Stimulated activated naive CD8-positive, alpha-beta T cell treated with anti-CD3 and anti-CD28 coated beads, Interleukin-15, Interleukin-2, amounts not matched to agents 100 ng/mL and 50 ng/mL, for 24 hours (primary cell): Measurements from ENCODE around the gene INTS7.
"Not testable (repeated sequence)": the region's sequence is repeated elsewhere in the genome, so short reads cannot be mapped to it uniquely, and the experiment has no call there.

Experiments
- H3K27ac Mint-ChIP-seq: one replicate; pipeline ENCODE4 v1.8.0; 2021; ENCODE audit warnings: mild to moderate bottlenecking, mixed read lengths
- H3K27me3 Mint-ChIP-seq: one replicate; pipeline ENCODE4 v1.8.0; 2021; ENCODE audit warnings: mixed read lengths
- H3K36me3 Mint-ChIP-seq: one replicate; pipeline ENCODE4 v1.8.0; 2021; ENCODE audit warnings: low read depth, mixed read lengths
- H3K4me1 Mint-ChIP-seq: one replicate; pipeline ENCODE4 v1.8.0; 2021; ENCODE audit warnings: low read depth, mixed read lengths
- H3K4me3 Mint-ChIP-seq: one replicate; pipeline ENCODE4 v1.8.0; 2021; ENCODE audit warnings: mild to moderate bottlenecking, mixed read lengths
- H3K9me3 Mint-ChIP-seq: one replicate; pipeline ENCODE4 v1.8.0; 2021; ENCODE audit warnings: mixed read lengths

Gene INTS7

GRCh38 chr1:211939876-211940468 lies 95.4 kb downstream of the INTS7 start:
- H3K36me3 Mint-ChIP-seq, result peaks cover 34% of the 10 kb centered on the region
- peak overlapping the region; percentile 51 for H3K27ac Mint-ChIP-seq
- H3K9me3 Mint-ChIP-seq, result no peaks in the 10 kb centered on the region
- H3K27me3 Mint-ChIP-seq, result no peaks in the 10 kb centered on the region
- H3K4me3 Mint-ChIP-seq, result peak overlapping the region; percentile 17
- H3K4me1 Mint-ChIP-seq, result peaks cover 52% of the 10 kb centered on the region

- H3K27ac Mint-ChIP-seq, result no peak overlapping the region
- H3K4me3 Mint-ChIP-seq, result no peak overlapping the region
- H3K36me3 Mint-ChIP-seq, result peaks cover 24% of the 10 kb centered on the region
- H3K4me1 Mint-ChIP-seq, result peaks cover 66% of the 10 kb centered on the region
- H3K27me3 Mint-ChIP-seq, result no peaks in the 10 kb centered on the region
- H3K9me3 Mint-ChIP-seq, result no peaks in the 10 kb centered on the region
Observed at GRCh38 chr1:211938561-211938997, 96.8 kb downstream of the INTS7 start.

- Mint-ChIP-seq H3K4me1 (peaks cover 67% of the 10 kb centered on the region), H3K36me3 (peaks cover 16% of the 10 kb centered on the region)
- H3K27ac Mint-ChIP-seq, H3K27me3 Mint-ChIP-seq, H3K4me3 Mint-ChIP-seq, H3K9me3 Mint-ChIP-seq: not testable (repeated sequence)
Observed at GRCh38 chr1:211937422-211937821, 97.9 kb downstream of the INTS7 start.

- H3K4me1 Mint-ChIP-seq, result peaks cover 66% of the 10 kb centered on the region
- no peaks in the 10 kb centered on the region for H3K9me3 Mint-ChIP-seq
- H3K4me3 Mint-ChIP-seq, result peak overlapping the region; percentile 59
- H3K36me3 Mint-ChIP-seq, result peaks cover 2% of the 10 kb centered on the region
- H3K27ac Mint-ChIP-seq, result peak overlapping the region; percentile 84
- peaks cover 6% of the 10 kb centered on the region for H3K27me3 Mint-ChIP-seq
Observed at GRCh38 chr1:211935448-211935970, 99.8 kb downstream of the INTS7 start.

- H3K4me3 Mint-ChIP-seq, result no peak overlapping the region
- H3K4me1 Mint-ChIP-seq, result peaks cover 54% of the 10 kb centered on the region
- H3K36me3 Mint-ChIP-seq, result no peaks in the 10 kb centered on the region
- no peaks in the 10 kb centered on the region for H3K9me3 Mint-ChIP-seq
- H3K27me3 Mint-ChIP-seq, result peaks cover 11% of the 10 kb centered on the region
- H3K27ac Mint-ChIP-seq, result peak overlapping the region; percentile 11
Observed at GRCh38 chr1:211933946-211934714, 101.2 kb downstream of the INTS7 start.

GRCh38 chr1:211932933-211933254 lies 102.5 kb downstream of the INTS7 start:
- no peak overlapping the region for H3K27ac Mint-ChIP-seq
- H3K4me3 Mint-ChIP-seq, result no peak overlapping the region
- H3K9me3 Mint-ChIP-seq, result no peaks in the 10 kb centered on the region
- H3K36me3 Mint-ChIP-seq, result no peaks in the 10 kb centered on the region
- peaks cover 12% of the 10 kb centered on the region for H3K27me3 Mint-ChIP-seq
- H3K4me1 Mint-ChIP-seq, result peaks cover 41% of the 10 kb centered on the region

- no peak overlapping the region for H3K4me3 Mint-ChIP-seq
- peaks cover 37% of the 10 kb centered on the region for H3K4me1 Mint-ChIP-seq
- H3K9me3 Mint-ChIP-seq, result no peaks in the 10 kb centered on the region
- H3K27me3 Mint-ChIP-seq, result peaks cover 12% of the 10 kb centered on the region
- no peak overlapping the region for H3K27ac Mint-ChIP-seq
- no peaks in the 10 kb centered on the region for H3K36me3 Mint-ChIP-seq
Observed at GRCh38 chr1:211932231-211932932, 103.0 kb downstream of the INTS7 start.

GRCh38 chr1:211929683-211930082 lies 105.7 kb downstream of the INTS7 start:
- H3K4me1 Mint-ChIP-seq, result peaks cover 14% of the 10 kb centered on the region

GRCh38 chr1:211928993-211929637 lies 106.2 kb downstream of the INTS7 start:
- Mint-ChIP-seq H3K4me3 (no peak overlapping the region), H3K9me3 (no peaks in the 10 kb centered on the region), H3K36me3 (no peaks in the 10 kb centered on the region), H3K27ac (no peak overlapping the region), H3K4me1 (peaks cover 9% of the 10 kb centered on the region), H3K27me3 (peaks cover 12% of the 10 kb centered on the region)

More at GRCh38 chr1:211929683-211930082, 105.7 kb downstream of the INTS7 start:
- no peak overlapping the region for H3K27ac Mint-ChIP-seq
- no peaks in the 10 kb centered on the region for H3K36me3 Mint-ChIP-seq
- H3K9me3 Mint-ChIP-seq, result no peaks in the 10 kb centered on the region
- H3K27me3 Mint-ChIP-seq, result peaks cover 12% of the 10 kb centered on the region
- H3K4me3 Mint-ChIP-seq, result no peak overlapping the region

GRCh38 chr1:211928290-211928801 lies 107.0 kb downstream of the INTS7 start:
- H3K9me3 Mint-ChIP-seq, result no peaks in the 10 kb centered on the region
- H3K27me3 Mint-ChIP-seq, result peaks cover 12% of the 10 kb centered on the region
- H3K4me3 Mint-ChIP-seq, result no peak overlapping the region
- H3K27ac Mint-ChIP-seq, result no peak overlapping the region
- no peaks in the 10 kb centered on the region for H3K36me3 Mint-ChIP-seq
- peaks cover 3% of the 10 kb centered on the region for H3K4me1 Mint-ChIP-seq

- Mint-ChIP-seq H3K27ac (no peak overlapping the region), H3K4me3 (no peak overlapping the region)
Observed at GRCh38 chr1:211925016-211925415, 110.3 kb downstream of the INTS7 start.

GRCh38 chr1:211924256-211924655 lies 111.1 kb downstream of the INTS7 start:
- H3K4me3 Mint-ChIP-seq, result no peak overlapping the region
- H3K4me1 Mint-ChIP-seq, result no peaks in the 10 kb centered on the region
- H3K36me3 Mint-ChIP-seq, result no peaks in the 10 kb centered on the region
- no peak overlapping the region for H3K27ac Mint-ChIP-seq
- H3K27me3 Mint-ChIP-seq, result peaks cover 6% of the 10 kb centered on the region
- no peaks in the 10 kb centered on the region for H3K9me3 Mint-ChIP-seq

More at GRCh38 chr1:211925016-211925415, 110.3 kb downstream of the INTS7 start:
- no peaks in the 10 kb centered on the region for H3K9me3 Mint-ChIP-seq
- peaks cover 7% of the 10 kb centered on the region for H3K27me3 Mint-ChIP-seq
- H3K36me3 Mint-ChIP-seq, result no peaks in the 10 kb centered on the region
- no peaks in the 10 kb centered on the region for H3K4me1 Mint-ChIP-seq

GRCh38 chr1:211923095-211923494 lies 112.3 kb downstream of the INTS7 start:
- H3K4me3 Mint-ChIP-seq, result no peak overlapping the region
- H3K36me3 Mint-ChIP-seq, result no peaks in the 10 kb centered on the region
- no peaks in the 10 kb centered on the region for H3K4me1 Mint-ChIP-seq
- no peaks in the 10 kb centered on the region for H3K9me3 Mint-ChIP-seq
- peaks cover 9% of the 10 kb centered on the region for H3K27me3 Mint-ChIP-seq
- no peak overlapping the region for H3K27ac Mint-ChIP-seq

GRCh38 chr1:211921579-211922095 lies 113.7 kb downstream of the INTS7 start:
- no peak overlapping the region for H3K4me3 Mint-ChIP-seq
- H3K36me3 Mint-ChIP-seq, result no peaks in the 10 kb centered on the region
- no peaks in the 10 kb centered on the region for H3K9me3 Mint-ChIP-seq
- H3K27me3 Mint-ChIP-seq, result peaks cover 11% of the 10 kb centered on the region
- H3K4me1 Mint-ChIP-seq, result no peaks in the 10 kb centered on the region
- no peak overlapping the region for H3K27ac Mint-ChIP-seq
